Lower lobe of right lung (tissue), 2 donors: ENCODE measurements around the gene SIAE. TPM values are rescaled to one million over a fixed set of nuclear protein-coding genes. Genes with fewer than 3 reads are reported as not detected.
A peak's percentile ranks its signal among the peaks of the same experiment; 100 is the strongest.

Experiments
- ATAC-seq, 2 donors: fragments of 200-7000 bp; cut with Tn5 transposase; one replicate each; pipeline ENCODE4 v1.9.1; 2020 to 2022; ENCODE audit warnings: mild to moderate bottlenecking in 2 of 2, moderate library complexity in 2 of 2
- DNase-seq: peaks from one replicate; pipeline ENCODE4 v3.0.0-alpha.2; 2020
- H3K27ac ChIP-seq: fragments of 200-600 bp; one replicate; pipeline ENCODE4 v1.8.0; 2022
- H3K27me3 ChIP-seq: fragments of 200-600 bp; one replicate; pipeline ENCODE4 v1.8.0; 2022; ENCODE audit warnings: low read depth
- H3K36me3 ChIP-seq: fragments of 200-600 bp; one replicate; pipeline ENCODE4 v1.8.0; 2022; ENCODE audit warnings: mild to moderate bottlenecking
- H3K4me1 ChIP-seq: fragments of 200-600 bp; one replicate; pipeline ENCODE4 v1.8.0; 2022
- H3K4me3 ChIP-seq: fragments of 200-600 bp; one replicate; pipeline ENCODE4 v1.8.0; 2022; ENCODE audit warnings: mild to moderate bottlenecking
- H3K9me3 ChIP-seq: fragments of 200-600 bp; one replicate; pipeline ENCODE4 v1.8.0; 2022
- intact Hi-C: fragments of 100-400 bp; cut with DNase I; formaldehyde crosslinking; loops from one replicate; pipeline ENCODE4 v1.11.0; 2022
- total RNA-seq: library from RNA; stranded (reverse); fragmentation: NEBNext Ultra II Directional; extraction: Animal tissue kit (Norgen Biotek cat#: 25700); gene quantifications from one replicate; pipeline ENCODE4 v1.2.1, GENCODE V29; 2021
- TF ChIP-seq, protein P1 (sequence below): fragments of 200-600 bp; IDR thresholded peaks from one replicate; pipeline ENCODE4 v1.8.0; 2022; ENCODE audit warnings: antibody characterized with exemption, mild to moderate bottlenecking
- donor health status: DM: no; HTN: yes; CAD: no; lungs with severe emphysema.

SIAE gene
- total RNA-seq, 1 donor from 2014 or later: 41.4 TPM

DNA sequence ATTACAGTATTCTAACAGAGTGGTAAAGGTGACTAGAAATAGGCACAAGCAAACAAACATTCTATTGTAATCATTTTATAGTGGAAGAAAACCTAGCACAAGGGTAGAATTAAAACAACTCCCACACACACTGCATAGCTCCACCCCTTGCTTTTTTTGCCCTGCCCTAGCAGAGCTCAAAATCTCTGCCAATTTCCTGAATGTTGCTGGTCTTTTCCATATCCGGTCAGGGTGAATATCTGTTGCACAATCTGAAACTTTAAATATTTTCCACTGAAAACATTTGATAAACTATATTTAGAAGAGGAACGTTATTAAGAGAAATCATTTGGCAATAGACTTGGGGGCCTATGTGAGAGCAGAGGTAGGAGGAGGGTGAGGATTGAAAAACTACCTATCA, 2.8 kb upstream of the SIAE start:
- Histone ChIP-seq H3K9me3 (no peaks in the 10 kb centered on the region), H3K27me3 (no peaks in the 10 kb centered on the region), H3K4me3 (no peak overlapping the region), H3K27ac (peak overlapping the region; percentile 60), H3K36me3 (no peaks in the 10 kb centered on the region), H3K4me1 (peaks cover 38% of the 10 kb centered on the region)
- peak; percentile 39 to 52 for ATAC-seq
- intact Hi-C loops: loop anchor here (10.0 kb wide), 1 partner anchor 68 kb away; no protein-coding TSS in a partner anchor
- no peak for DNase-seq
- TF ChIP-seq, protein P1, sequence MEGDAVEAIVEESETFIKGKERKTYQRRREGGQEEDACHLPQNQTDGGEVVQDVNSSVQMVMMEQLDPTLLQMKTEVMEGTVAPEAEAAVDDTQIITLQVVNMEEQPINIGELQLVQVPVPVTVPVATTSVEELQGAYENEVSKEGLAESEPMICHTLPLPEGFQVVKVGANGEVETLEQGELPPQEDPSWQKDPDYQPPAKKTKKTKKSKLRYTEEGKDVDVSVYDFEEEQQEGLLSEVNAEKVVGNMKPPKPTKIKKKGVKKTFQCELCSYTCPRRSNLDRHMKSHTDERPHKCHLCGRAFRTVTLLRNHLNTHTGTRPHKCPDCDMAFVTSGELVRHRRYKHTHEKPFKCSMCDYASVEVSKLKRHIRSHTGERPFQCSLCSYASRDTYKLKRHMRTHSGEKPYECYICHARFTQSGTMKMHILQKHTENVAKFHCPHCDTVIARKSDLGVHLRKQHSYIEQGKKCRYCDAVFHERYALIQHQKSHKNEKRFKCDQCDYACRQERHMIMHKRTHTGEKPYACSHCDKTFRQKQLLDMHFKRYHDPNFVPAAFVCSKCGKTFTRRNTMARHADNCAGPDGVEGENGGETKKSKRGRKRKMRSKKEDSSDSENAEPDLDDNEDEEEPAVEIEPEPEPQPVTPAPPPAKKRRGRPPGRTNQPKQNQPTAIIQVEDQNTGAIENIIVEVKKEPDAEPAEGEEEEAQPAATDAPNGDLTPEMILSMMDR: no peak

GRCh38 chr11:124674571-124674970, 1.0 kb upstream of the SIAE start:
- H3K36me3 ChIP-seq: no peaks in the 10 kb centered on the region
- intact Hi-C loops: loop anchor here (10.0 kb wide), 1 partner anchor 70 kb away; no protein-coding TSS in a partner anchor
- ATAC-seq (no peak), DNase-seq (no peak)
- TF ChIP-seq, protein P1: no peak
- H3K27me3 ChIP-seq: no peaks in the 10 kb centered on the region
- H3K4me1 ChIP-seq: peaks cover 38% of the 10 kb centered on the region
- H3K4me3 ChIP-seq: peak overlapping the region; percentile 80
- H3K9me3 ChIP-seq: no peaks in the 10 kb centered on the region
- peak overlapping the region; percentile 92 for H3K27ac ChIP-seq

DNA sequence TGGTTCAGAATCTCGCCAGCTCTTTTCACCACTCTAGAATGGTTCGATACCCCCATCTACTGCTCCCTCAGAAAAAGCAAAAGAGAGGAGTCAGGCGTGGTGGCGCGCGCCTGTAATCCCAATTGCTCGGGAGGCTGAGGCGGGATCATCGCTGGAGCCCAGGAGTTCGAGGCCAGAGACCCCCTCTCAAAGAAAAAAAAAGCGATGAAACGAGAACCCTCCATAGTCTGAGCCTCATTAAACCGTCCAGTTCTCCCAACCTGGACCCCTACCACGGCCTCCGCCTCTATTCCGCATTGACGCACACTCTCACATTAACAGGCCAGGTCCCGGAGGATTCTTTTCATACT, 604 bp upstream of the SIAE start:
- no peaks in the 10 kb centered on the region for H3K27me3 ChIP-seq
- H3K4me1 ChIP-seq: peaks cover 38% of the 10 kb centered on the region
- no peaks in the 10 kb centered on the region for H3K36me3 ChIP-seq

DNA sequence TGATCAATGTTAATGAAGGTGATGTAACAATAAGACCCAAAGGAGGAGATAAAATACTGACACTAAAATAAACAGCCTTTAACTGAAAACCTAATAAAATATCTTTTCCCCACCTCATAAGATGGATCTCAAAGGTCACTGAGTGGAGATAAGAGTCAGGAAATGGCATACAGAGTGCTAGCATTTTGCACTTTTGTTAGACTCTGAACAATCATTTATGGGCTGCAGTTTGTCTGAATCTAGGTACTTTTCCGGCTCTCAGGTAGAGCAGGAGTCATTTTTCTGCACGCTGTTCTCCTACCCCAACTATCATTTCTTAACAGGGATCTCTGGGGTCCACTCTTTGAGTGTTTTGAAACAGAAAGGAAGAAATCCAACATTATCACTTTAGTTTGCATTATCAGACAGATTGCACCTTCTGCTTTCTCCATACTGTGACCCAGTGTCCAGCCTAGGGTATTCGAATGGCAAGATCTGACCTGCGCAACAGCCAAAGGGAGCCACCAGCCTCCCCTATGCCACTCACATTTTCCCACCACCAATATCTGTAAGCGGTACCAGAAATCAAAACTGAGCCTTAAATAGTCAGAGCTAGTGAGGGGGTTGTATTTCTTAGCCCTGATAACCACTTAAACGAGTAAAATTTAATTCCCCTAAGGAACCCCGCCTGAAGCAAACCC, 863 bp downstream of the SIAE start:
- Histone ChIP-seq H3K4me1 (peaks cover 38% of the 10 kb centered on the region), H3K9me3 (no peaks in the 10 kb centered on the region), H3K36me3 (peaks cover under 1% of the 10 kb centered on the region), H3K27ac (peak overlapping the region; percentile 92), H3K27me3 (no peaks in the 10 kb centered on the region), H3K4me3 (peak overlapping the region; percentile 80)
- TF ChIP-seq, protein P1: no peak
- no peak for DNase-seq
- intact Hi-C loops: loop anchor here (10.0 kb wide), 1 partner anchor 72 kb away; no protein-coding TSS in a partner anchor
- peak in 1 of 2 donors; percentile 18 for ATAC-seq

More for the DNA sequence above, 604 bp upstream of the SIAE start:
- TF ChIP-seq, protein P1: no peak
- intact Hi-C loops: loop anchor here (10.0 kb wide), 1 partner anchor 71 kb away; no protein-coding TSS in a partner anchor
- DNase-seq: no peak
- peak overlapping the region; percentile 80 for H3K4me3 ChIP-seq
- H3K9me3 ChIP-seq: no peaks in the 10 kb centered on the region
- ATAC-seq: no peak
- H3K27ac ChIP-seq: peak overlapping the region; percentile 92

DNA sequence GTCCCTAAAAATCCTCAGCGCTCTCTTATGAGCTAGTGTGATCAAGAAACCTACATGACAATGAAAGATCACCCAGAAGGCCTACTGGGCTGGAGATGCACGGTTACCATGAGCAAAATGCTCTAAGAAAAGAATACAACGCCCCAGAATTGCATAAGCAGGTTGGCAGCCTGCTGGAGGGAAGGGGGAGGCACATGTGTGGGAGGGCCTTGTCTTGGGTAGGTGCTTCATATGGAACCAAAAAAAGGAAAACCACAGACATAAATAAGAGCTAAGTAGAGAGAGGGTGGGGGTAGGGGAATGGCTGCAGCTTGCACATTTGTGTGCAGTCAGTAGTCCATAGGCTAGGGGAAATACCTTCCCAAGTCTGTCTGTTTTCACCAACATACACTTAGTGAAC, 2.8 kb downstream of the SIAE start:
- Histone ChIP-seq H3K4me1 (peaks cover 24% of the 10 kb centered on the region), H3K27me3 (no peaks in the 10 kb centered on the region), H3K4me3 (no peak overlapping the region), H3K27ac (no peak overlapping the region), H3K9me3 (no peaks in the 10 kb centered on the region), H3K36me3 (peaks cover 19% of the 10 kb centered on the region)
- TF ChIP-seq, protein P1: no peak
- intact Hi-C loops: loop anchor here (10.0 kb wide), 1 partner anchor 74 kb away; no protein-coding TSS in a partner anchor
- no peak for DNase-seq
- no peak for ATAC-seq
